Liver (tissue), 3 donors: Measurements from ENCODE around the gene OPA3.

Experiments used
- CTCF ChIP-seq: fragments of 150-350 bp; IDR thresholded peaks from 2 replicates; pipeline ENCODE4 v1.5.1; 2017; ENCODE audit warnings: improper control_type of control experiment, low read depth, low read length; ENCODE audit not compliant: missing input control
- MAX ChIP-seq: IDR thresholded peaks from 2 replicates; pipeline ENCODE4 v1.6.1; 2016; ENCODE audit warnings: antibody characterized with exemption
- NR2F2 ChIP-seq: IDR thresholded peaks from 2 replicates; pipeline ENCODE4 v1.6.1; 2016; ENCODE audit warnings: antibody characterized with exemption
- SP1 ChIP-seq: IDR thresholded peaks from 2 replicates; pipeline ENCODE4 v1.6.1; 2018; ENCODE audit warnings: antibody characterized with exemption, mild to moderate bottlenecking
- YY1 ChIP-seq: IDR thresholded peaks from 2 replicates; pipeline ENCODE4 v1.6.1; 2016; ENCODE audit warnings: antibody characterized with exemption, mild to moderate bottlenecking
- donor health status: healthy.
- donor health status: healthy.

GRCh38 chr19:45526971-45527370, 57.6 kb downstream of the OPA3 start:
- TF ChIP-seq SP1 (no peak), NR2F2 (no peak), CTCF (no peak), MAX (no peak), YY1 (no peak)
